Measurements from ENCODE around the gene COA8. TPM values are rescaled to one million over a fixed set of nuclear protein-coding genes. Genes with fewer than 3 reads are reported as not detected.

COA8 gene
- total and polyA plus RNA-seq, 9 of the 15 experiments (the other 6 are each of a cell fraction or from before 2014, with no cell fraction given), result 5.0 to 35.3 (median 25.7) TPM

DNA sequence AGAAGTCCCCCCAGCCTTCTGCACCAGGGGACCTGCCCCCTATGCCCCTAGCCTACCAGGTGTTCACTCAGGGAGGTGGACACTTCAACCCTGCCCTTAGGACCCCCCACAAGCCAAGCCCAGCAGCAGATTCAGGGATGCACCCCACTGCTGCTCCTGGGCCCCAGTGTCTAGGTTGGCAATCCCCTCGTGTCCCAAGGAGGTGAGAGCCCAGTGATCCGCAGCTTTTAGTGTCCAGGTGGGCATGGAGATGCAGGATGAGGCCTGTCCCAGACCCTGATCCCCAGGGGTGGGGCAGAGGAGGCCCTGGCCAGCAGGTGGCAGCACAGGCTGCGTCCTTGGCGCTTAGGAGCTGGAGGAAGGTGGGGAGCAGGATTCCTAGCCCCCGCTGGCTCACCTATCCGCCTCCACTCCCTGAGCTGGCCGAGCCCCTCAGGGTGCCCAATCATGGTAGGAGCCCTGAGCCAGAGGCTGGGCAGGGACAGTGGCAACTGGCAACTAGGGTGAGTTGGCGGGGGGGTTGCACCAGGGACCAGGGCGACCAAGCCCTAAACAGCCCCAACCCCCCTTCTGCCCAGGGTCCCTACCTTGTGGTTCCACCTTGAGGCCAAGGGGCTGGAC is 44.2 kb upstream of the COA8 start (continued):
- TF ChIP-seq KAT7 (CRISPR knock-in tag; IDR thresholded peaks at IDR 0.05; ENCODE audit: borderline replicate concordance) (0 out of 2 replicates have a peak, but pooled peaks have one; percentile 22), RBM22 (IDR thresholded peaks at IDR 0.05; ENCODE audit: low read depth, low read length, poor library complexity, severe bottlenecking) (peak; percentile 55), HNRNPK (IDR thresholded peaks at IDR 0.05; ENCODE audit: low read depth, low read length, poor library complexity, severe bottlenecking) (no peak), MTA3 (IDR thresholded peaks at IDR 0.05; ENCODE audit: borderline replicate concordance) (peak; percentile 52; the same call in 1 of the 2 replicates), POLR2AphosphoS5 (IDR thresholded peaks at IDR 0.05; ENCODE audit: control insufficient read depth, insufficient read depth, low read depth, low read length) (peak; percentile 11; the same call in 1 of the 2 replicates), TEAD1 (CRISPR knock-in tag; IDR thresholded peaks at IDR 0.05) (no peak), JUND (IDR thresholded peaks at IDR 0.05; ENCODE audit: borderline replicate concordance, low read depth, low read length) (peak; percentile 6; the same call in 1 of the 2 replicates), JUND (tag; IDR thresholded peaks at IDR 0.05; ENCODE audit: borderline replicate concordance, low read depth, low read length) (no peak), SIN3A (IDR thresholded peaks at IDR 0.05; ENCODE audit: borderline replicate concordance in 2 of 2, control insufficient read depth in 1 of 2, low read depth in 2 of 2, low read length in 2 of 2) (0 out of 4 replicates have a peak, but pooled peaks of 1 of the 2 experiments have one; percentile 54), OTX1 (CRISPR knock-in tag; IDR thresholded peaks at IDR 0.05) (no peak)
- TF ChIP-seq, protein P1, sequence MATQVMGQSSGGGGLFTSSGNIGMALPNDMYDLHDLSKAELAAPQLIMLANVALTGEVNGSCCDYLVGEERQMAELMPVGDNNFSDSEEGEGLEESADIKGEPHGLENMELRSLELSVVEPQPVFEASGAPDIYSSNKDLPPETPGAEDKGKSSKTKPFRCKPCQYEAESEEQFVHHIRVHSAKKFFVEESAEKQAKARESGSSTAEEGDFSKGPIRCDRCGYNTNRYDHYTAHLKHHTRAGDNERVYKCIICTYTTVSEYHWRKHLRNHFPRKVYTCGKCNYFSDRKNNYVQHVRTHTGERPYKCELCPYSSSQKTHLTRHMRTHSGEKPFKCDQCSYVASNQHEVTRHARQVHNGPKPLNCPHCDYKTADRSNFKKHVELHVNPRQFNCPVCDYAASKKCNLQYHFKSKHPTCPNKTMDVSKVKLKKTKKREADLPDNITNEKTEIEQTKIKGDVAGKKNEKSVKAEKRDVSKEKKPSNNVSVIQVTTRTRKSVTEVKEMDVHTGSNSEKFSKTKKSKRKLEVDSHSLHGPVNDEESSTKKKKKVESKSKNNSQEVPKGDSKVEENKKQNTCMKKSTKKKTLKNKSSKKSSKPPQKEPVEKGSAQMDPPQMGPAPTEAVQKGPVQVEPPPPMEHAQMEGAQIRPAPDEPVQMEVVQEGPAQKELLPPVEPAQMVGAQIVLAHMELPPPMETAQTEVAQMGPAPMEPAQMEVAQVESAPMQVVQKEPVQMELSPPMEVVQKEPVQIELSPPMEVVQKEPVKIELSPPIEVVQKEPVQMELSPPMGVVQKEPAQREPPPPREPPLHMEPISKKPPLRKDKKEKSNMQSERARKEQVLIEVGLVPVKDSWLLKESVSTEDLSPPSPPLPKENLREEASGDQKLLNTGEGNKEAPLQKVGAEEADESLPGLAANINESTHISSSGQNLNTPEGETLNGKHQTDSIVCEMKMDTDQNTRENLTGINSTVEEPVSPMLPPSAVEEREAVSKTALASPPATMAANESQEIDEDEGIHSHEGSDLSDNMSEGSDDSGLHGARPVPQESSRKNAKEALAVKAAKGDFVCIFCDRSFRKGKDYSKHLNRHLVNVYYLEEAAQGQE (IDR thresholded peaks at IDR 0.05; ENCODE audit: borderline replicate concordance), result peak; percentile 63
- TF ChIP-seq, protein P1 (CRISPR knock-in tag; IDR thresholded peaks at IDR 0.05; ENCODE audit: low read depth), result peak; percentile 51; the same call in 1 of the 2 replicates
- TF ChIP-seq, protein P2, sequence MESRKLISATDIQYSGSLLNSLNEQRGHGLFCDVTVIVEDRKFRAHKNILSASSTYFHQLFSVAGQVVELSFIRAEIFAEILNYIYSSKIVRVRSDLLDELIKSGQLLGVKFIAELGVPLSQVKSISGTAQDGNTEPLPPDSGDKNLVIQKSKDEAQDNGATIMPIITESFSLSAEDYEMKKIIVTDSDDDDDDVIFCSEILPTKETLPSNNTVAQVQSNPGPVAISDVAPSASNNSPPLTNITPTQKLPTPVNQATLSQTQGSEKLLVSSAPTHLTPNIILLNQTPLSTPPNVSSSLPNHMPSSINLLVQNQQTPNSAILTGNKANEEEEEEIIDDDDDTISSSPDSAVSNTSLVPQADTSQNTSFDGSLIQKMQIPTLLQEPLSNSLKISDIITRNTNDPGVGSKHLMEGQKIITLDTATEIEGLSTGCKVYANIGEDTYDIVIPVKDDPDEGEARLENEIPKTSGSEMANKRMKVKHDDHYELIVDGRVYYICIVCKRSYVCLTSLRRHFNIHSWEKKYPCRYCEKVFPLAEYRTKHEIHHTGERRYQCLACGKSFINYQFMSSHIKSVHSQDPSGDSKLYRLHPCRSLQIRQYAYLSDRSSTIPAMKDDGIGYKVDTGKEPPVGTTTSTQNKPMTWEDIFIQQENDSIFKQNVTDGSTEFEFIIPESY (CRISPR knock-in tag; IDR thresholded peaks at IDR 0.05), result peak; percentile 29; the same call in 1 of the 2 replicates
- TF ChIP-seq, protein P3, sequence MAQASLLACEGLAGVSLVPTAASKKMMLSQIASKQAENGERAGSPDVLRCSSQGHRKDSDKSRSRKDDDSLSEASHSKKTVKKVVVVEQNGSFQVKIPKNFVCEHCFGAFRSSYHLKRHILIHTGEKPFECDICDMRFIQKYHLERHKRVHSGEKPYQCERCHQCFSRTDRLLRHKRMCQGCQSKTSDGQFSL (CRISPR knock-in tag; IDR thresholded peaks at IDR 0.05), result peak; percentile 63; the same call in 1 of the 2 replicates
- TF ChIP-seq, protein P3 (tag; IDR thresholded peaks at IDR 0.05), result no peak
